PC-9 (cell line): ENCODE results near the gene EID3. TPM values are rescaled to one million over a fixed set of nuclear protein-coding genes. Genes with fewer than 3 reads are reported as not detected.
A peak's percentile ranks its signal among the peaks of the same experiment; 100 is the strongest.

Experiments
- BruUV-seq: library from RNA; stranded (reverse); fragments of 400-500 nt; replicated peaks from 2 replicates; lab custom pipeline; 2021; lab: Mats Ljungman, UMichigan
- CTCF ChIA-PET: fragments of 300-600 bp; sonication (Branson Sonifier 250); formaldehyde crosslinking; loops from one replicate; lab custom pipeline; 2022; ENCODE audit warnings: antibody characterized with exemption; lab: Charles Lee
- POLR2A ChIA-PET: fragments of 300-600 bp; sonication (Branson Sonifier 250); formaldehyde crosslinking; loops from one replicate; lab custom pipeline; 2022; ENCODE audit warnings: antibody characterized with exemption; ENCODE audit not compliant: unreplicated experiment; lab: Charles Lee
- DNase-seq, 2 experiments: peaks; one replicate each; pipeline versions ENCODE4 v3.0.0 to v3.0.0-alpha.2; 2015 to 2022; ENCODE audit warnings: mixed read lengths in 1 of 2
- H2AFZ ChIP-seq: fragments of 200-600 bp; sonication (generic); 2 replicates; pipeline ENCODE4 v1.8.1; 2017; ENCODE audit warnings: antibody characterized with exemption
- H3F3A ChIP-seq: fragments of 200-600 bp; sonication (generic); 2 replicates; pipeline ENCODE4 v1.8.1; 2017; ENCODE audit warnings: antibody characterized with exemption, mild to moderate bottlenecking, low read depth; ENCODE audit not compliant: insufficient read depth
- H3K27ac ChIP-seq: fragments of 200-600 bp; sonication (generic); 2 replicates; pipeline ENCODE4 v1.6.1; 2016; ENCODE audit warnings: mixed run types
- H3K27me3 ChIP-seq: fragments of 200-600 bp; sonication (generic); 2 replicates; pipeline ENCODE4 v1.6.1; 2016; ENCODE audit warnings: low read depth, mixed run types; ENCODE audit not compliant: insufficient read depth
- H3K36me3 ChIP-seq: fragments of 200-600 bp; sonication (generic); 2 replicates; pipeline ENCODE4 v1.6.1; 2016; ENCODE audit warnings: low read depth, mixed run types
- H3K4me1 ChIP-seq: fragments of 200-600 bp; sonication (generic); replicated peaks from 2 replicates; pipeline ENCODE4 v1.6.1; 2016; ENCODE audit warnings: mixed run types; ENCODE audit not compliant: insufficient read depth
- H3K4me2 ChIP-seq: fragments of 200-600 bp; sonication (generic); 2 replicates; pipeline ENCODE4 v1.6.1; 2017; ENCODE audit warnings: mixed run types
- H3K4me3 ChIP-seq: fragments of 200-600 bp; sonication (generic); 2 replicates; pipeline ENCODE4 v1.6.1; 2016; ENCODE audit warnings: mixed run types
- H3K79me2 ChIP-seq: fragments of 200-600 bp; sonication (generic); 2 replicates; pipeline ENCODE4 v1.6.1; 2017; ENCODE audit warnings: low read depth, mixed run types
- H3K9me2 ChIP-seq: fragments of 200-600 bp; sonication (generic); 2 replicates; pipeline ENCODE4 v1.8.1; 2017; ENCODE audit warnings: mild to moderate bottlenecking; ENCODE audit not compliant: insufficient read depth
- H3K9me3 ChIP-seq: fragments of 200-600 bp; sonication (generic); 2 replicates; pipeline ENCODE4 v1.8.1; 2016; ENCODE audit warnings: low read depth; ENCODE audit not compliant: insufficient read depth
- H4K20me1 ChIP-seq: fragments of 200-600 bp; sonication (generic); 2 replicates; pipeline ENCODE4 v1.8.1; 2017; ENCODE audit not compliant: insufficient read depth
- CTCF ChIP-seq: fragments of 200-600 bp; sonication (generic); conservative IDR thresholded peaks from 2 replicates; pipeline ENCODE4 v1.6.1; 2017; ENCODE audit warnings: mixed run types, antibody characterized with exemption, mild to moderate bottlenecking, moderate library complexity
- EZH2 ChIP-seq: fragments of 200-600 bp; sonication (generic); IDR thresholded peaks from 2 replicates; pipeline ENCODE4 v1.8.0; 2017; ENCODE audit warnings: antibody characterized with exemption, low read depth
- intact Hi-C: fragments of 100-400 bp; cut with micrococcal nuclease; formaldehyde crosslinking; loops from one replicate; pipeline ENCODE4 v1.10.0; 2022; ENCODE audit not compliant: unreplicated experiment
- total RNA-seq: library from RNA; stranded (reverse); gene quantifications from 2 replicates; pipeline ENCODE4 v1.2.3, GENCODE V29; 2021

The EID3 gene
- total RNA-seq, 1 experiment from 2014 or later = 42.4 TPM

- H3K4me1 ChIP-seq = peaks cover 83% of the 10 kb centered on the region
- H3K9me3 ChIP-seq = no peaks in the 10 kb centered on the region
- BruUV-seq = TSS peak; percentile 1
- peaks cover 88% of the 10 kb centered on the region for H3K36me3 ChIP-seq
- peaks cover 98% of the 10 kb centered on the region for H3K79me2 ChIP-seq
- intact Hi-C loops = loop anchor here (10.0 kb wide), 1 partner anchor 183 kb away; the partner anchor contains the start of gene NFYB
- no peak overlapping the region for H3K4me3 ChIP-seq
- H3K27me3 ChIP-seq = no peaks in the 10 kb centered on the region
- no peak overlapping the region for H2AFZ ChIP-seq
- peaks cover 99% of the 10 kb centered on the region for H4K20me1 ChIP-seq
- peaks cover 100% of the 10 kb centered on the region for H3F3A ChIP-seq
- peak overlapping the region; percentile 56 for H3K27ac ChIP-seq
- DNase-seq = no peak
- H3K9me2 ChIP-seq = no peaks in the 10 kb centered on the region
- peak overlapping the region; percentile 17; the same call in 1 of the 2 replicates for H3K4me2 ChIP-seq
- no peak for TF ChIP-seq EZH2
- TF ChIP-seq CTCF = no peak
- POLR2A ChIA-PET = interaction anchor here (0.6 kb wide), 1 partner anchor 30 kb away, joined by 9 read pairs; no protein-coding TSS in a partner anchor
- CTCF ChIA-PET = interaction anchor here (0.6 kb wide), 1 partner anchor 25 kb away, joined by 6 read pairs; no protein-coding TSS in a partner anchor
These were observed 14.1 kb downstream of the EID3 start for GRCh38 chr12:104317538-104318210.

DNA sequence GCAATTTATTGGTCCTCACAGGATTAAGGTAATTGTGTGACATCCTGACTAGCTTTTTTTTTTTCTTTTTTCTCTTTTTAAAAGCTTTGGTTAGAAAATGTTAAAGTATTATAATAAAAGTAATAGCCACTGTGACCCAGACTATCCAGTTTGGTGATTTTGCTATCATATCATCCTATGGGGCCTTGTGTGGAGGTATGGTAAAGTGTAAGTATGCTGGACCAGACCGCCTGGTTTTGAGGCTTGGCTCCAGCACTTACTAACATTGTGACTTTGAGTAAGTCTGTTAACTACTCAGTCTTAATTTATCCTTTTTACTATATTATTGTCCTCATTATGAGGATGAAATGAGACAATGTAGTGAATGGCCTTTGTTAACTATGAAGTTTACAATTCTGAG is 15.5 kb downstream of the EID3 start:
- ChIA-PET POLR2A (interaction anchor here (0.5 to 0.7 kb wide), 4 partner anchors 24 to 75 kb away, joined by 3 to 8 read pairs (median 4); no protein-coding TSS in a partner anchor), CTCF (no interaction called here)
- DNase-seq = no peak
- Histone ChIP-seq H3K4me3 (0 out of 2 replicates have a peak overlapping the region, but pooled peaks have one; percentile 14), H3K4me1 (peaks cover 70% of the 10 kb centered on the region), H4K20me1 (peaks cover 90% of the 10 kb centered on the region), H3K9me3 (no peaks in the 10 kb centered on the region), H3K36me3 (peaks cover 78% of the 10 kb centered on the region), H3K9me2 (no peaks in the 10 kb centered on the region), H3F3A (peaks cover 90% of the 10 kb centered on the region), H3K79me2 (peaks cover 89% of the 10 kb centered on the region), H3K27ac (peak overlapping the region; percentile 56), H3K4me2 (peak overlapping the region; percentile 20; the same call in 1 of the 2 replicates), H2AFZ (no peak overlapping the region), H3K27me3 (no peaks in the 10 kb centered on the region)
- no TSS peak for BruUV-seq
- TF ChIP-seq CTCF = no peak
- TF ChIP-seq EZH2 = no peak
- intact Hi-C loops = loop anchor here (10.0 kb wide), 1 partner anchor 184 kb away; the partner anchor contains the start of gene NFYB

DNA sequence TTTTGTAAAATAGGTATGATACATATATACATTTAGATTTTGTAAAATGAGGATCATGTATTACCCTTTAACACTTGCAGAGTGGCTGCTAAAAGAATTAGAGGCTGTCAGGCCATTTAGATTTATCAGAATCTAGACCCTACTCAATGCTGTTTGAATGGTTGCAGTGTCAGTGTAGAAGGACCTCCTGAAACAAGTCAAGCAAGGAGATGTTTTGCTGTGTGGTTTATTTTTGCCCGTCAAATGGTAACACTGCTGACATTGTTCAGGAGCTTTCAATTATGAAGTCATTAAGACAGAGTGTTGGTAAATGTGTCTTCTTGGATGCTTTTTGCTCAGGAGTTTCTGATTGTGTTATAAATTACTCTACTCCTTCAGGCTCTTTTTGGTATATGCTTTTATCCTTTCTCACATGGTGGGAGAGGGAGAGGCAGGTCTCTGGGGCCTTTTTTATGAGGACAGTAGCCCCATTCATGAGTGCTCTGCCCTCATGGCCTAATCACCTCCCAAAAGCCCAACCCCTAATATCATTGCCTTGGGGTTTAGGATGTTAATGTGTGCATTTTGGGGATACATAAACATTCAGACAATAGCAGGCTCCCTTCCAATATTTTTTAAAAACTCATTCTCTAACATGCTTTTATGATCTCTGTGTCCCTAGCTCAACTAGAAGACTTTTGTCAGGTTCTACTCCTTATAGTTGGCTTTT is 16.5 kb downstream of the EID3 start:
- peak overlapping the region; percentile 56 for H3K27ac ChIP-seq

More for the DNA sequence above, 16.5 kb downstream of the EID3 start:
- Histone ChIP-seq H3K79me2 (peaks cover 89% of the 10 kb centered on the region), H2AFZ (no peak overlapping the region), H4K20me1 (peaks cover 90% of the 10 kb centered on the region), H3K9me2 (no peaks in the 10 kb centered on the region), H3F3A (peaks cover 90% of the 10 kb centered on the region), H3K4me1 (peaks cover 66% of the 10 kb centered on the region), H3K36me3 (peaks cover 78% of the 10 kb centered on the region), H3K4me2 (peak overlapping the region; percentile 10; the same call in 1 of the 2 replicates), H3K4me3 (no peak overlapping the region), H3K9me3 (no peaks in the 10 kb centered on the region), H3K27me3 (no peaks in the 10 kb centered on the region)
- CTCF ChIA-PET = no interaction called here
- POLR2A ChIA-PET = interaction anchor here (0.8 kb wide), 2 partner anchors 14 to 36 kb away, joined by 8 to 12 read pairs; no protein-coding TSS in a partner anchor
- intact Hi-C loops = loop anchor here (10.0 kb wide), 1 partner anchor 185 kb away; the partner anchor contains the start of gene NFYB
- BruUV-seq = no TSS peak
- no peak for DNase-seq
- TF ChIP-seq CTCF (no peak), EZH2 (no peak)
